HL-60 (cell line): Measurements from ENCODE around the gene OTX1.
"Not testable (repeated sequence)": the region's sequence is repeated elsewhere in the genome, so short reads cannot be mapped to it uniquely, and the experiment has no call there.

Experiments used
- DNase-seq, 2 experiments: peaks; one replicate each; pipeline ENCODE4 v3.0.0-alpha.2; 2010 to 2020; ENCODE audit warnings: low read depth in 1 of 2, low spot score in 1 of 2
- H3K27ac ChIP-seq: fragments of 250-450 bp; sonication (Bioruptor Pico); replicated peaks from 2 replicates; pipeline ENCODE4 v1.5.1; 2020; ENCODE audit warnings: mild to moderate bottlenecking, moderate library complexity
- H3K27me3 ChIP-seq: fragments of 250-450 bp; sonication (Bioruptor Pico); 2 replicates; pipeline ENCODE4 v1.5.1; 2021; ENCODE audit warnings: mild to moderate bottlenecking, moderate library complexity; ENCODE audit not compliant: insufficient read depth, poor library complexity, severe bottlenecking
- H3K4me3 ChIP-seq: replicated peaks from 2 replicates; pipeline ENCODE4 v1.5.1; 2011; ENCODE audit warnings: mild to moderate bottlenecking, control low read depth, low read length; ENCODE audit not compliant: insufficient read depth
- CTCF ChIP-seq: IDR thresholded peaks from one replicate; pipeline ENCODE4 v1.5.1; 2011; ENCODE audit warnings: low read length, control low read depth, inconsistent platforms; ENCODE audit not compliant: insufficient read depth
- GABPA ChIP-seq: IDR thresholded peaks from 2 replicates; pipeline ENCODE4 v1.6.1; 2012; ENCODE audit warnings: low read depth
- POLR2AphosphoS5 ChIP-seq: IDR thresholded peaks from 2 replicates; pipeline ENCODE4 v1.6.1; 2012; ENCODE audit warnings: low read depth
- REST ChIP-seq: IDR thresholded peaks from 2 replicates; pipeline ENCODE4 v1.6.1; 2012; ENCODE audit warnings: low read depth; ENCODE audit not compliant: insufficient replicate concordance
- SPI1 ChIP-seq: IDR thresholded peaks from 2 replicates; pipeline ENCODE4 v1.6.1; 2012; ENCODE audit warnings: low read depth, mild to moderate bottlenecking, borderline replicate concordance

The OTX1 gene

GRCh38 chr2:63073994-63074393 is 23.4 kb downstream of the OTX1 start:
- Histone ChIP-seq H3K27me3 (no peaks in the 10 kb centered on the region), H3K27ac (no peak overlapping the region), H3K4me3 (no peak overlapping the region)
- TF ChIP-seq REST (no peak), POLR2AphosphoS5 (no peak), GABPA (no peak), SPI1 (no peak), CTCF (no peak)
- no peak for DNase-seq

DNA sequence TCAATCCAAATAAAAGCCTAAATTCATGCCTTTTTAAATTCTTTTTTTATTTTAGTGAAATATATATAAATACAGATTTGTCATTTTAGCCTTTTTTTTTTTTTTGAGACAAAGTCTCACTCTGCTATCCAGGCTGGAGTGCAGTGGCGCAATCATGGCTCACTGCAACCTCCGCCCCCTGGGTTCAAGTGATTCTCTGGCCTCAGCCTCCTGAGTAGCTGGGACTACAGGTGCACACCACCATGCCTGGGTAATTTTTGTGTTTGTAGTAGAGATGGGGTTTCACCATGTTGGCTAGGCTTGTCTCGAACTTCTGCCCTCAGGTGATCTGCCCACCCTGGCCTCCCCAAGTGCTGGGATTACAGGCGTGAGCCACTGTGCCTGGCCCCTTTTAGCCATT is 23.8 kb downstream of the OTX1 start:
- not testable (repeated sequence) for H3K27ac ChIP-seq, H3K27me3 ChIP-seq, DNase-seq, H3K4me3 ChIP-seq

GRCh38 chr2:63078852-63079606 is 28.4 kb downstream of the OTX1 start:
- TF ChIP-seq POLR2AphosphoS5 (no peak), REST (no peak), CTCF (peak; percentile 24), GABPA (no peak), SPI1 (no peak)
- DNase-seq = peak in 1 of 2 experiments; percentile 70
- no peak overlapping the region for H3K27ac ChIP-seq
- H3K27me3 ChIP-seq = no peaks in the 10 kb centered on the region
- H3K4me3 ChIP-seq = no peak overlapping the region

DNA sequence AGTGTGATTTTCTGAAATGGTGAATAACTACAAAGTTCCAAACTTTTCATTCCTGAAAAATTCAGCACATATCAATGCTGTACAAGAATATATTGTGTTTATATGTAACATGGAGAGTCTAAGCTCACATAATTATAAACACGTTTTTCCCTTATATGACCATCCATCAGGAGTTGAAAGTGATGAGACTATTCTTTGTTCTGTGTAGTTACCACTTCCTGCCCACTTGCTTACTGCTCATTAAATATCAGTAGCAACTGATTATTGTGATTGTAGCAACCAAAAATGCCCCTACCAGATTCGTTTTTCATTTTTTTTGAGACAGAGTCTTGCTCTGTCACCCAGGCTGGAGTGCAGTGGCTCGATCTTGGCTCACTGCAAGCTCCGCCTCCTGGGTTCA is 30.8 kb downstream of the OTX1 start:
- no peak for DNase-seq
- TF ChIP-seq REST (no peak), SPI1 (no peak), GABPA (no peak), POLR2AphosphoS5 (no peak), CTCF (no peak)
- Histone ChIP-seq H3K27me3 (no peaks in the 10 kb centered on the region), H3K27ac (no peak overlapping the region), H3K4me3 (no peak overlapping the region)
